HCT116 (cell line): ENCODE results near the gene ICA1L. TPM values are rescaled to one million over a fixed set of nuclear protein-coding genes. Genes with fewer than 3 reads are reported as not detected.

Experiments used
- ATAC-seq: fragments of 200-7000 bp; cut with Tn5 transposase; 2 replicates; pipeline ENCODE4 v1.9.1; 2020; ENCODE audit warnings: mild to moderate bottlenecking, moderate library complexity
- BruUV-seq: library from RNA; stranded (reverse); fragments of 400-500 nt; replicated peaks from 2 replicates; lab custom pipeline; 2021; lab: Mats Ljungman, UMichigan
- CTCF ChIA-PET: fragments of 300-600 bp; sonication (Branson Sonifier 250); formaldehyde crosslinking; loops from one replicate; lab custom pipeline; 2021; ENCODE audit warnings: antibody characterized with exemption; lab: Charles Lee
- POLR2A ChIA-PET: fragments of 300-600, 350-600 bp; sonication (Branson Sonifier 250); formaldehyde crosslinking; loops from one replicate; lab custom pipeline; 2021; ENCODE audit warnings: antibody characterized with exemption; lab: Charles Lee
- RAD21 ChIA-PET, 2 experiments: fragments of 300-600 bp; sonication (Branson Sonifier 250); formaldehyde crosslinking; loops; one replicate each; lab custom pipeline; 2023; ENCODE audit warnings: low total read pairs in 2 of 2; ENCODE audit not compliant: uncharacterized antibody in 2 of 2, unreplicated experiment in 2 of 2, low non-redundant PET in 1 of 2; lab: Charles Lee
- DNase-seq: peaks from one replicate; pipeline ENCODE4 v3.0.0-alpha.2; 2010; ENCODE audit warnings: low read depth, low spot score
- H2AFZ ChIP-seq: fragments of 200-600 bp; shearing (Covaris generic), sonication (generic); 2 replicates; pipeline ENCODE4 v1.6.1; 2017; ENCODE audit warnings: low read depth, mixed run types, mixed read lengths, antibody characterized with exemption, low read length; ENCODE audit not compliant: poor library complexity, severe bottlenecking
- H3K27ac ChIP-seq: 2 replicates; pipeline ENCODE4 v1.5.1; 2012; ENCODE audit warnings: low read depth, low read length
- H3K27me3 ChIP-seq: fragments of 200-600 bp; sonication (generic); 2 replicates; pipeline ENCODE4 v1.6.1; 2016; ENCODE audit warnings: mixed run types, low read length, mixed read lengths; ENCODE audit not compliant: insufficient read depth
- H3K36me3 ChIP-seq, 2 experiments: fragments of 200-500 bp in 1 of 2; fragments of 200-600 bp in 1 of 2; sonication (Bioruptor generic) in 1 of 2; sonication (generic) in 1 of 2; 2 replicates each; pipeline versions ENCODE4 v1.5.1 to v1.6.1; 2014 to 2016; ENCODE audit warnings: low read length in 2 of 2, inconsistent platforms in 1 of 2, mixed read lengths in 1 of 2, mixed run types in 1 of 2; ENCODE audit not compliant: insufficient read depth in 2 of 2, control insufficient read depth in 1 of 2
- H3K4me1 ChIP-seq, 2 experiments: fragments of 200-600 bp in 1 of 2; sonication (generic) in 1 of 2; 2 replicates each; pipeline versions ENCODE4 v1.5.1 to v1.6.1; 2012 to 2017; ENCODE audit warnings: low read length in 2 of 2, inconsistent platforms in 1 of 2, mild to moderate bottlenecking in 1 of 2, mixed read lengths in 1 of 2, mixed run types in 1 of 2, moderate library complexity in 1 of 2; ENCODE audit not compliant: insufficient read depth in 2 of 2, control insufficient read depth in 1 of 2
- H3K4me2 ChIP-seq: fragments of 200-600 bp; sonication (generic); 2 replicates; pipeline ENCODE4 v1.6.1; 2017; ENCODE audit warnings: mixed run types, low read length, mixed read lengths
- H3K4me3 ChIP-seq, 2 experiments: fragments of 200-600 bp in 1 of 2; sonication (generic) in 1 of 2; replicated peaks in 1 of 2; 2 replicates each; pipeline ENCODE4 v1.5.1; 2011 to 2016; ENCODE audit warnings: low read length in 2 of 2, control low read depth in 1 of 2, low read depth in 1 of 2, mild to moderate bottlenecking in 1 of 2, mixed read lengths in 1 of 2, mixed run types in 1 of 2
- H3K79me2 ChIP-seq: fragments of 200-600 bp; sonication (generic); 2 replicates; pipeline ENCODE4 v1.6.1; 2017; ENCODE audit warnings: mild to moderate bottlenecking, mixed run types, low read length, moderate library complexity, mixed read lengths; ENCODE audit not compliant: insufficient read depth
- H3K9ac ChIP-seq: fragments of 200-600 bp; sonication (generic); 2 replicates; pipeline ENCODE4 v1.6.1; 2016; ENCODE audit warnings: low read length, mixed read lengths
- H3K9me2 ChIP-seq: fragments of 200-600 bp; sonication (generic), shearing (Covaris generic); 2 replicates; pipeline ENCODE4 v1.6.1; 2017; ENCODE audit warnings: mixed run types, mild to moderate bottlenecking, moderate library complexity; ENCODE audit not compliant: insufficient read depth
- H3K9me3 ChIP-seq, 2 experiments: fragments of 200-500 bp in 1 of 2; fragments of 200-600 bp in 1 of 2; sonication (Bioruptor generic) in 1 of 2; sonication (generic) in 1 of 2; 2 replicates each; pipeline ENCODE4 v1.6.1; 2014 to 2017; ENCODE audit warnings: low read length in 2 of 2, mixed read lengths in 2 of 2, inconsistent platforms in 1 of 2, low read depth in 1 of 2, mild to moderate bottlenecking in 1 of 2, mixed run types in 1 of 2, moderate library complexity in 1 of 2; ENCODE audit not compliant: control insufficient read depth in 1 of 2, insufficient read depth in 1 of 2
- H4K20me1 ChIP-seq: fragments of 200-600 bp; sonication (generic), shearing (Covaris generic); 2 replicates; pipeline ENCODE4 v1.6.1; 2017; ENCODE audit warnings: mixed run types, mild to moderate bottlenecking, moderate library complexity; ENCODE audit not compliant: insufficient read depth
- EGR1 ChIP-seq: IDR thresholded peaks from 2 replicates; pipeline ENCODE4 v1.6.1; 2012; ENCODE audit warnings: low read depth
- EZH2phosphoT487 ChIP-seq: fragments of 200-600 bp; IDR thresholded peaks from 2 replicates; pipeline ENCODE4 v1.6.1; 2018; ENCODE audit warnings: antibody characterized with exemption, borderline replicate concordance
- JUND ChIP-seq: IDR thresholded peaks from 2 replicates; pipeline ENCODE4 v1.6.1; 2012
- POLR2A ChIP-seq: IDR thresholded peaks from 2 replicates; pipeline ENCODE4 v1.7.0; 2011; ENCODE audit warnings: borderline replicate concordance; ENCODE audit not compliant: insufficient read depth, insufficient read length; ENCODE audit errors: extremely low read depth
- SP1 ChIP-seq: IDR thresholded peaks from 2 replicates; pipeline ENCODE4 v1.6.1; 2012; ENCODE audit warnings: low read depth
- YY1 ChIP-seq: IDR thresholded peaks from 2 replicates; pipeline ENCODE4 v1.6.1; 2011; ENCODE audit warnings: low read length, low read depth, moderate library complexity, mild to moderate bottlenecking; ENCODE audit not compliant: insufficient replicate concordance; ENCODE audit errors: extremely low read depth
- ZBTB33 ChIP-seq: IDR thresholded peaks from 2 replicates; pipeline ENCODE4 v1.6.1; 2011; ENCODE audit warnings: mild to moderate bottlenecking, low read length, moderate library complexity; ENCODE audit not compliant: insufficient replicate concordance; ENCODE audit errors: extremely low read depth
- ZFX ChIP-seq: fragments of 450-650 bp; IDR thresholded peaks from 2 replicates; pipeline ENCODE4 v1.6.1; 2017
- intact Hi-C: fragments of 100-400 bp; cut with micrococcal nuclease; formaldehyde crosslinking; loops from 2 replicates; pipeline ENCODE4 v1.10.0; 2022
- total RNA-seq: library from RNA; stranded (reverse); gene quantifications from one replicate; pipeline ENCODE4 v1.2.1, GENCODE V29; 2021; ENCODE audit not compliant: unreplicated experiment

ICA1L gene
- total RNA-seq, 1 experiment from 2014 or later: 2.5 TPM

- ChIA-PET POLR2A (no interaction called here), CTCF (no interaction called here)
Observed at GRCh38 chr2:202750763-202751427, 120.7 kb downstream of the ICA1L start.

More at GRCh38 chr2:202750763-202751427, 120.7 kb downstream of the ICA1L start:
- intact Hi-C loops: no loop called here
- Histone ChIP-seq H3K27me3 (no peaks in the 10 kb centered on the region), H3K9me3 (no peaks in the 10 kb centered on the region), H3K4me1 (no peaks in the 10 kb centered on the region), H3K9ac (no peak overlapping the region), H2AFZ (no peak overlapping the region), H3K27ac (no peak overlapping the region), H3K4me2 (no peak overlapping the region), H3K4me3 (no peak overlapping the region), H3K9me2 (no peaks in the 10 kb centered on the region), H3K79me2 (no peaks in the 10 kb centered on the region), H3K36me3 (no peaks in the 10 kb centered on the region), H4K20me1 (no peaks in the 10 kb centered on the region)
- BruUV-seq: no TSS peak
- RAD21 ChIA-PET: interaction anchor here in 1 of 2 experiments (0.5 kb wide), 1 partner anchor 177 kb away, joined by 3 read pairs; no protein-coding TSS in a partner anchor
- TF ChIP-seq ZFX: no peak
- TF ChIP-seq ZBTB33: no peak
- TF ChIP-seq SP1: no peak
- no peak for TF ChIP-seq YY1
- TF ChIP-seq EGR1: no peak
- TF ChIP-seq EZH2phosphoT487: no peak
- no peak for TF ChIP-seq POLR2A
- TF ChIP-seq JUND: no peak
- no peak for DNase-seq
- no peak for ATAC-seq
